GM23248 (cell line): Measurements from ENCODE around the gene CCDC90B. TPM values are rescaled to one million over a fixed set of nuclear protein-coding genes. Genes with fewer than 3 reads are reported as not detected.
A peak's percentile ranks its signal among the peaks of the same experiment; 100 is the strongest.

ENCODE experiments used
- DNase-seq: peaks from one replicate; pipeline ENCODE4 v3.0.0-alpha.2; 2015
- H2AFZ ChIP-seq: fragments of 200-600 bp; sonication (generic); 2 replicates; pipeline ENCODE4 v1.6.1; 2016; ENCODE audit warnings: antibody characterized with exemption
- H3F3A ChIP-seq: fragments of 200-600 bp; sonication (generic); 2 replicates; pipeline ENCODE4 v1.6.1; 2016; ENCODE audit warnings: mild to moderate bottlenecking, antibody characterized with exemption, mixed run types; ENCODE audit not compliant: insufficient read depth
- H3K27ac ChIP-seq: fragments of 200-600 bp; sonication (generic); 2 replicates; pipeline ENCODE4 v1.5.1; 2016; ENCODE audit warnings: mild to moderate bottlenecking
- H3K27me3 ChIP-seq: fragments of 200-600 bp; sonication (generic); replicated peaks from 2 replicates; pipeline ENCODE4 v1.6.1; 2016; ENCODE audit warnings: mild to moderate bottlenecking; ENCODE audit not compliant: insufficient read depth
- H3K36me3 ChIP-seq: fragments of 200-600 bp; sonication (generic); 2 replicates; pipeline ENCODE4 v1.6.1; 2016; ENCODE audit warnings: low read depth, mild to moderate bottlenecking
- H3K4me1 ChIP-seq: fragments of 200-600 bp; sonication (generic); 2 replicates; pipeline ENCODE4 v1.6.1; 2016; ENCODE audit warnings: mild to moderate bottlenecking; ENCODE audit not compliant: insufficient read depth
- H3K4me2 ChIP-seq: fragments of 200-600 bp; sonication (generic); one replicate; pipeline ENCODE4 v1.6.1; 2016; ENCODE audit warnings: mild to moderate bottlenecking; ENCODE audit not compliant: unreplicated experiment
- H3K4me3 ChIP-seq: fragments of 200-600 bp; sonication (generic); 2 replicates; pipeline ENCODE4 v1.5.1; 2016; ENCODE audit warnings: mild to moderate bottlenecking
- H3K79me2 ChIP-seq: fragments of 200-600 bp; sonication (generic); 2 replicates; pipeline ENCODE4 v1.6.1; 2016; ENCODE audit warnings: mild to moderate bottlenecking; ENCODE audit not compliant: insufficient read depth
- H3K9ac ChIP-seq: fragments of 200-600 bp; sonication (generic); 2 replicates; pipeline ENCODE4 v1.6.1; 2016; ENCODE audit warnings: mild to moderate bottlenecking
- H3K9me2 ChIP-seq: fragments of 200-600 bp; sonication (generic); 2 replicates; pipeline ENCODE4 v1.6.1; 2016; ENCODE audit warnings: mixed run types, mild to moderate bottlenecking, moderate library complexity; ENCODE audit not compliant: insufficient read depth
- H3K9me3 ChIP-seq: fragments of 200-600 bp; sonication (generic); one replicate; pipeline ENCODE4 v1.6.1; 2017; ENCODE audit warnings: low read depth
- H4K20me1 ChIP-seq: fragments of 200-600 bp; sonication (generic); 2 replicates; pipeline ENCODE4 v1.6.0; 2016; ENCODE audit not compliant: insufficient read depth
- EZH2 ChIP-seq: fragments of 200-600 bp; sonication (generic); IDR thresholded peaks from 2 replicates; pipeline ENCODE4 v1.6.1; 2018; ENCODE audit warnings: antibody characterized with exemption, mild to moderate bottlenecking; ENCODE audit not compliant: insufficient read depth, poor library complexity, severe bottlenecking
- EZH2phosphoT487 ChIP-seq: fragments of 200-600 bp; sonication (generic); IDR thresholded peaks from 2 replicates; pipeline ENCODE4 v1.6.1; 2018; ENCODE audit warnings: antibody characterized with exemption, moderate library complexity, mild to moderate bottlenecking, low read depth; ENCODE audit not compliant: insufficient read depth
- WGBS, 2 experiments: methylation state at CpG; one replicate each; pipeline ENCODE4 v1.1.6; 2015 to 2017; ENCODE audit warnings: low lambda C conversion rate in 2 of 2, low coverage in 1 of 2; ENCODE audit errors: missing lambda C conversion rate in 2 of 2; 5-methylcytosine and 5-hydroxymethylcytosine counted together
- in situ Hi-C: fragments of 300-500 bp; cut with MboI; formaldehyde crosslinking; loops from 2 replicates; pipeline ENCODE4 v1.15.0; 2020
- polyA plus RNA-seq: library from polyadenylated mRNA; unstranded; fragments of >200 nt; fragmentation: Nextera tagmentation; extraction: Ambion mirVana; gene quantifications from 2 replicates; pipeline ENCODE4 v1.2.1, GENCODE V29; 2016
- total RNA-seq: library from RNA; depleted of rRNA; stranded (reverse); fragments of >200 nt; shearing (Covaris generic); gene quantifications from 2 replicates; pipeline ENCODE4 v1.2.3, GENCODE V29; 2014

The CCDC90B gene
- total and polyA plus RNA-seq, 2 experiments from 2014 or later, result 49.9 to 97.8 TPM

DNA sequence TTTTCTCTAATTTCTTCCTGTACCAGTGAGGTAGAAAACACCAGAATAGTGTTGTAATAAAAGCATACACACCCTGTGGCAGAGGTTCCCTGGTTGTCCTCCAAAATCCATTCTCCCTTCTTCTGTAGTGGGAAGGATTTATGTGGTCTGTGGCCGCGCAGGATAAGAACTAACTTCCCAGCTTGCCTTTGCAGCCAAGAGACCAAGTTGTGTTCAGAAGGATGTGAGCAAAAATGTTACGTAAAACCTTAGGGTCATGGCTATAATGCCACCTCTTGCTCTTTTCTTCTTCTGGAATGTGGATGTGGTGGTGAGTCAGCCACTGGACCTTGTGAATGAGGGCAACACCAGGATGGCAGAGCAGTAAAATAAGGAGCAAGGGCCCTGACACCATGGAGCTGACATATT lies 28.4 kb downstream of the CCDC90B start:
- H2AFZ ChIP-seq, result no peak overlapping the region
- H3K4me2 ChIP-seq, result peak overlapping the region; percentile 14
- no peaks in the 10 kb centered on the region for H4K20me1 ChIP-seq
- H3K9ac ChIP-seq, result no peak overlapping the region
- no peaks in the 10 kb centered on the region for H3K27me3 ChIP-seq
- in situ Hi-C loops, result loop anchor here (10.0 kb wide), 1 partner anchor 353 kb away; the partner anchor contains the start of genes DDIAS and PRCP
- peaks cover 19% of the 10 kb centered on the region for H3F3A ChIP-seq
- H3K27ac ChIP-seq, result peak overlapping the region; percentile 50
- H3K9me2 ChIP-seq, result no peaks in the 10 kb centered on the region
- H3K9me3 ChIP-seq, result no peaks in the 10 kb centered on the region
- 54 to 59% methylated on average over 3 of the region's 3 CpGs for whole genome bisulfite sequencing, 2 experiments
- H3K4me1 ChIP-seq, result peaks cover 26% of the 10 kb centered on the region
- no peak overlapping the region for H3K4me3 ChIP-seq
- H3K79me2 ChIP-seq, result no peaks in the 10 kb centered on the region
- H3K36me3 ChIP-seq, result peaks cover 31% of the 10 kb centered on the region
- DNase-seq, result peak; percentile 79
- no peak for TF ChIP-seq EZH2
- TF ChIP-seq EZH2phosphoT487, result no peak

DNA sequence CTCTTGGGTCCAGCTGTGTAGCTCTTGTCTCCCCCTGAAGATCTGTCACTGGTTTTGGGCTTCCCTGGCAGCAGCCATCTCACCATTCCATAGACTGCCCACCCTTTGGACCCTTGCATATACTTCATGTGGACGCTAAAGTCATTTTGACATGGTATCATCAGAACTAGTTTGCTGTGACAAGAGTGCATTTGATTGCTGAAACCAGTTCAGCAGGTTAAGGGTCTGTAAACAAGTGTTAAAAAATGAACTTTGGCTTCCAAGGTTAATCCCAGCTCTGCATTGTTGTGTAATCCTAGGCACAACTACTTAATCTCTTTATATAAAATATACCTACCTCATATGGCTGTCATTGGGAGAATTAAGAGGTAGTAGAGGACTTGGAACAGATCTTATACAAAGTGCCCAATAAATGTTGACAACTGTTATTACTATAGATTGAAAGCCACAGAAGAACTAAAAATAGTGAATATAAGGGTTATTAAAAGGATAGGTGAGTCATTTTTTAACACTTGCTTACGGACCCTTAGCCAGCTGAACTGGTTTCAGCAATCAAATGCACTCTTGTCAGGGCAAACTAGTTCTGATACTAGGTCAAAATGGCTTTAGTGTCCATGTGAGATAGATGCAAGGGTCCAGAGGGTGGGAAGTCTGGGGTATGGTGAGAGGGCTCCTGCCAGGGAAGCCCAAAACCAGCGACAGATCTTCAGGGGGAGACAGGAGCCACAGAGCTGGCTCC lies 29.4 kb downstream of the CCDC90B start:
- 77 to 87% methylated on average over 3 of the region's 3 CpGs for WGBS, 2 experiments
- H3K4me3 ChIP-seq, result no peak overlapping the region
- H3K9me3 ChIP-seq, result no peaks in the 10 kb centered on the region
- peaks cover 19% of the 10 kb centered on the region for H3F3A ChIP-seq
- no peaks in the 10 kb centered on the region for H4K20me1 ChIP-seq
- peak overlapping the region; percentile 14 for H3K4me2 ChIP-seq
- H3K36me3 ChIP-seq, result peaks cover 28% of the 10 kb centered on the region
- no peak overlapping the region for H2AFZ ChIP-seq
- no peak for DNase-seq
- H3K9me2 ChIP-seq, result no peaks in the 10 kb centered on the region
- no peak for TF ChIP-seq EZH2phosphoT487
- in situ Hi-C loops, result loop anchor here (10.0 kb wide), 1 partner anchor 352 kb away; the partner anchor contains the start of genes DDIAS and PRCP
- H3K4me1 ChIP-seq, result peaks cover 26% of the 10 kb centered on the region
- no peaks in the 10 kb centered on the region for H3K79me2 ChIP-seq
- no peaks in the 10 kb centered on the region for H3K27me3 ChIP-seq
- peak overlapping the region; percentile 50 for H3K27ac ChIP-seq
- H3K9ac ChIP-seq, result no peak overlapping the region

DNA sequence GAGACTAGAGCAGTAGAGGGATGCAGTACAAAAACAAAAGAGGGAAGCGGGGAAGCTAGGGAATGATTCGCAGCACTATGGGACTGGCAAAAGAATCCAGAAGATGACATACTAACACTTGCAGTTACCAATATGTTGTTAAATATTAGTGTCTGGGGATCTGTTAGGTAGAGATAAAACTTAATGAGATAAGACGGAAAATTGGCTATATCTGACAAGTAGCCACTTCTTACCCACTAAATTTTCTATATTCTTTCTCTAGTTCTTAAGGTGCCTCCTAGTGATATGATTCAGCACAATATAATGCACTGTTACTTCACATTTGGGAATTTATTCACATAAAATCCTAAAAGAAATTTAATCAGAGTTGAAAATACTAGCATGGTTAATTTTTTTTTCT lies 30.8 kb downstream of the CCDC90B start:
- H3K9me2 ChIP-seq, result no peaks in the 10 kb centered on the region
- no peak overlapping the region for H3K27ac ChIP-seq
- WGBS, 2 experiments, result 97 to 99% methylated on average over 3 of the region's 3 CpGs
- no peaks in the 10 kb centered on the region for H3K9me3 ChIP-seq
- H3K4me3 ChIP-seq, result no peak overlapping the region
- H3F3A ChIP-seq, result peaks cover 19% of the 10 kb centered on the region
- H4K20me1 ChIP-seq, result no peaks in the 10 kb centered on the region
- no peak overlapping the region for H2AFZ ChIP-seq
- peaks cover 15% of the 10 kb centered on the region for H3K36me3 ChIP-seq
- DNase-seq, result peak; percentile 20
- H3K4me1 ChIP-seq, result peaks cover 26% of the 10 kb centered on the region
- no peaks in the 10 kb centered on the region for H3K27me3 ChIP-seq
- in situ Hi-C loops, result loop anchor here (10.0 kb wide), 1 partner anchor 351 kb away; the partner anchor contains the start of genes DDIAS and PRCP
- H3K79me2 ChIP-seq, result no peaks in the 10 kb centered on the region
- H3K4me2 ChIP-seq, result no peak overlapping the region
- TF ChIP-seq EZH2 (no peak), EZH2phosphoT487 (no peak)
- H3K9ac ChIP-seq, result no peak overlapping the region

- Histone ChIP-seq H2AFZ (no peak overlapping the region), H4K20me1 (no peaks in the 10 kb centered on the region), H3K79me2 (no peaks in the 10 kb centered on the region), H3K9ac (no peak overlapping the region), H3K9me3 (no peaks in the 10 kb centered on the region), H3K4me3 (no peak overlapping the region), H3F3A (peaks cover 15% of the 10 kb centered on the region), H3K4me2 (no peak overlapping the region), H3K36me3 (peaks cover 10% of the 10 kb centered on the region), H3K27me3 (no peaks in the 10 kb centered on the region), H3K9me2 (no peaks in the 10 kb centered on the region), H3K4me1 (peaks cover 17% of the 10 kb centered on the region), H3K27ac (no peak overlapping the region)
- TF ChIP-seq EZH2phosphoT487 (no peak), EZH2 (no peak)
- WGBS, 2 experiments, result 98 to 100% methylated on average over 2 of the region's 2 CpGs
- in situ Hi-C loops, result loop anchor here (10.0 kb wide), 1 partner anchor 348 kb away; the partner anchor contains the start of genes DDIAS and PRCP
- no peak for DNase-seq
These were observed 33.2 kb downstream of the CCDC90B start for GRCh38 chr11:83252941-83253340.
